Activated CD4-positive, alpha-beta memory T cell treated with anti-CD3 and anti-CD28 coated beads for 36 hours (primary cell): ENCODE measurements around the gene NEK11. TPM values are rescaled to one million over a fixed set of nuclear protein-coding genes. Genes with fewer than 3 reads are reported as not detected.
"Not testable (repeated sequence)": the region's sequence is repeated elsewhere in the genome, so short reads cannot be mapped to it uniquely, and the experiment has no call there.

Experiments
- CTCF ChIA-PET: fragments of 350-600 bp; sonication (Branson Sonifier 250); formaldehyde crosslinking; loops from one replicate; lab custom pipeline; 2021; ENCODE audit warnings: antibody characterized with exemption, inconsistent platforms; lab: Charles Lee
- POLR2A ChIA-PET: fragments of 350-600 bp; sonication (Branson Sonifier 250); formaldehyde crosslinking; loops from one replicate; lab custom pipeline; 2021; ENCODE audit warnings: antibody characterized with exemption; lab: Charles Lee
- DNase-seq: peaks from one replicate; pipeline ENCODE4 v3.0.0-alpha.2; 2020
- H3K27ac Mint-ChIP-seq: one replicate; pipeline ENCODE4 v1.8.0; 2021; ENCODE audit warnings: mixed read lengths
- H3K27me3 Mint-ChIP-seq: one replicate; pipeline ENCODE4 v1.8.0; 2021; ENCODE audit warnings: mixed read lengths
- H3K36me3 Mint-ChIP-seq: one replicate; pipeline ENCODE4 v1.8.0; 2021; ENCODE audit warnings: mixed read lengths
- H3K4me1 Mint-ChIP-seq: one replicate; pipeline ENCODE4 v1.8.0; 2021; ENCODE audit warnings: low read depth, mixed read lengths
- H3K4me3 Mint-ChIP-seq: one replicate; pipeline ENCODE4 v1.8.0; 2021; ENCODE audit warnings: mild to moderate bottlenecking, mixed read lengths
- H3K9me3 Mint-ChIP-seq: one replicate; pipeline ENCODE4 v1.8.0; 2021; ENCODE audit warnings: mixed read lengths
- intact Hi-C: fragments of 100-400 bp; cut with micrococcal nuclease; formaldehyde crosslinking; loops from one replicate; pipeline ENCODE4 v1.15.1; 2023
- total RNA-seq, 2 experiments: library from RNA; stranded (reverse); gene quantifications; one replicate each; pipeline ENCODE4 v1.2.3, GENCODE V29; 2021

The NEK11 gene
- total RNA-seq, 2 experiments from 2014 or later = 1.2 to 1.3 TPM

DNA sequence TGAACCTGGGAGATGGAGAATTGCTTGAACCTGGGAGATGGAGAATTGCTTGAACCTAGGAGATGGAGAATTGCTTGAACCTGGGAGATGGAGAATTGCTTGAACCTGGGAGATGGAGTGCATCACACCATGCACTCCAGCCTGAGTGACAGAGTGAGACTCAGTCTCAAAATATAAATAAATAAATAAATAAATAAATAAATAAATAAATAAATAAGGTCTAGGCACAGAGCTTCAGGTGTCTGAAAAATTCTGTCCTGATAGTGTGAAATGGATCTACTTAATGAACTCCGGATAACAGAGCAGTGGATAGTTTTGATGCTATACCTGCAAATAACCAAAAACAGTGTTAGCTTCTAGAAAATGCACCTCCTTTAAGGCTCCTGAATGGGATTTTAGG, 330.6 kb downstream of the NEK11 start:
- peaks cover 17% of the 10 kb centered on the region for H3K27me3 Mint-ChIP-seq
- ChIA-PET POLR2A (no interaction called here), CTCF (no interaction called here)
- H3K9me3 Mint-ChIP-seq = no peaks in the 10 kb centered on the region
- H3K4me1 Mint-ChIP-seq = peaks cover 10% of the 10 kb centered on the region
- H3K27ac Mint-ChIP-seq = no peak overlapping the region
- intact Hi-C loops = no loop called here
- no peaks in the 10 kb centered on the region for H3K36me3 Mint-ChIP-seq
- DNase-seq = no peak
- no peak overlapping the region for H3K4me3 Mint-ChIP-seq

DNA sequence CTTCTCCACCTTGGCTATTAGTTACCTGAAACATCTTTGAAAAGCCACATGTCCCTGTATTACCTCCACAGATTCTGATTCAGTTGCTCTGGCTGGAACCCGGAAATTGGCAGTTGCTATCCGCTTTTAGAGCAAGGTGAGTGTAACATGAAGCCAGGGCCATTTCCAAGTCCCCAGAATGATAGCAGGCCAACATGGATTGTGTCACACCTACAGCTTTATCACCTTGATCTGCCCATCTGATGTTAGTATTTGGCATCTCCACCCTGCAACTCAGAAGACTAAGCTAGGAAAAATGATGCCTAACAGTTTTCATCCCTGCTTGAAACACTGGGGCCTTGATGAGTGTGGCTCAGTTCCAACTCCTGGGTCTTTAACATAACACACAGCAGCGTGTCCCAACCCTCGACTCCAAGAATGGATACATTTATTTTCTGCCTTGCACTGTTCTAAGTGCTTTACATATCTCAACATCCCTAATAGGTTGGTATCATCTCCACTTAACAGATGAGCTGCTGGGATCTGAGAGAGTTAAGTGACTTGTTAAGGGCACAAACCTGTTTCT, 333.6 kb downstream of the NEK11 start:
- POLR2A ChIA-PET = no interaction called here
- no peak for DNase-seq
- peaks cover 12% of the 10 kb centered on the region for H3K4me1 Mint-ChIP-seq
- CTCF ChIA-PET = no interaction called here
- no peak overlapping the region for H3K4me3 Mint-ChIP-seq
- peaks cover 38% of the 10 kb centered on the region for H3K27me3 Mint-ChIP-seq
- H3K9me3 Mint-ChIP-seq = no peaks in the 10 kb centered on the region
- H3K27ac Mint-ChIP-seq = no peak overlapping the region
- no peaks in the 10 kb centered on the region for H3K36me3 Mint-ChIP-seq
- intact Hi-C loops = no loop called here

DNA sequence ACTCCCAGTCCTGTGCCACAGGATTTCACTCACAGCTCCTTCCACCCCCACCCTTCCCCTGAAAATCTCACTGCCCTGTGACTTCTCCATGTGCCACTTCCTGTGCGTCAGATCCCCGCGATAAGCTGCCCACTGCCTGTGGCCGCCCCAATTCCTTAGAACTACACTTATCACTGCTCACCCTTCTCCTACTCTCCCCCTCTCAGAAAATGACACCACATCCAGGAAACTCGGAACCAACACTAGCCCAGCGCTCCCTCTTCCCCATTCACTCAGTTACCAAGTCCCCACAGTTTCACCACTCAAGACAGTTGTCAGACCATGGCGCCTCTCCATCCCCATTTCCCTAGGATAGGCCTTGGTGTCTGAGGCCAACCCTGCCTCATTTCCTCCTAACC, 334.4 kb downstream of the NEK11 start:
- H3K9me3 Mint-ChIP-seq, H3K36me3 Mint-ChIP-seq, intact Hi-C loops, POLR2A ChIA-PET, H3K27ac Mint-ChIP-seq, CTCF ChIA-PET: not testable (repeated sequence)
- peaks cover 12% of the 10 kb centered on the region for H3K4me1 Mint-ChIP-seq
- H3K27me3 Mint-ChIP-seq = peaks cover 43% of the 10 kb centered on the region
- peak overlapping the region; percentile 6 for H3K4me3 Mint-ChIP-seq
- peak; percentile 38 for DNase-seq

DNA sequence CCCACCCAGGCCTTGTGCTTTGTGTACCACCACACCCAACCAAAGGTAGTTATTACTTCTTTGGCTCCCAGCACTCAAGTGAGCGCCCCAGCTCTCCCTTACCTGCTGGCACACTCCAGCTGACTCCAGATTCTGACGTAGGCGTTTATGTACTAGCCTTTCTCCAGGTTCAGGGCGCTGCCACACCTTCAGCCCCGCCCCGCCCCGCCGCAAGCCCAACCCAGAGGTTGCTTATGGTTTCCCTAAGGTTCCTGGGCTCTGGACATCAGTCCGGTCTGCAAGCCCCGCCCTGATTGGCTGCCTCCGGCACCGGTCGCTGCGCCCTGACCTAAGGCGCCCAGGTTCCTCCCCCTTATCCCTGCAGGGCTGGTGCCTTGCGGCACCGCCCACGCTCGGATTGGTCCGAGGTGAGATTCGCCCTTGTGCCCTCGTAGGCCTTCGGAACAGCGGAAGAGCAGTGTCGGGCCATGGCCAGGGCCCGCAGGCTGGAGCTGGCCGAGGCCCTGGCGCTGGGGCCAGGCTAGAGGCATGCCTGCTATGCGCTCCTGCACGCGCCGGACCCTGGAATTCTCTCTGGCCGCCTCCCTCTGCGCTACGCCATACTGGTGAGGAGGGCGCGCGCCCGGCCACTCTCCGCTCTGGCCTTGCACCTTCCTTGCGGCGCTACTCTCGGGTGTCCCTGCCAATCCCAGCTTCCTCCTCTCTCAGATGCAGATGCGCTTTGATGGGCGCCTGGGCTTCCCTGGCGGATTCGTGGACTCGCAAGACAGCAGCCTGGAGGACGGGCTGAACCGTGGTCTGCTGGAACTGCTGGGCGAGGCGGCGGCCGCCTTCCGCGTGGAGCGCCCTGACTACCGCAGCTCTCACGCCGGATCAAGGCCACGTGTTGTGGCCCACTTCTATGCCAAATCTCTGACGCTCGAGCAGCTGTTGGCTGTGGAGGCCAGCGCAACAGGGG, 335.1 kb downstream of the NEK11 start:
- ChIA-PET CTCF (no interaction called here), POLR2A (no interaction called here)
- peak; percentile 45 for DNase-seq
- no peaks in the 10 kb centered on the region for H3K36me3 Mint-ChIP-seq
- H3K27ac Mint-ChIP-seq = no peak overlapping the region
- H3K4me3 Mint-ChIP-seq = peak overlapping the region; percentile 50
- H3K9me3 Mint-ChIP-seq = no peaks in the 10 kb centered on the region
- H3K4me1 Mint-ChIP-seq = peaks cover 12% of the 10 kb centered on the region
- intact Hi-C loops = no loop called here
- H3K27me3 Mint-ChIP-seq = peaks cover 41% of the 10 kb centered on the region

DNA sequence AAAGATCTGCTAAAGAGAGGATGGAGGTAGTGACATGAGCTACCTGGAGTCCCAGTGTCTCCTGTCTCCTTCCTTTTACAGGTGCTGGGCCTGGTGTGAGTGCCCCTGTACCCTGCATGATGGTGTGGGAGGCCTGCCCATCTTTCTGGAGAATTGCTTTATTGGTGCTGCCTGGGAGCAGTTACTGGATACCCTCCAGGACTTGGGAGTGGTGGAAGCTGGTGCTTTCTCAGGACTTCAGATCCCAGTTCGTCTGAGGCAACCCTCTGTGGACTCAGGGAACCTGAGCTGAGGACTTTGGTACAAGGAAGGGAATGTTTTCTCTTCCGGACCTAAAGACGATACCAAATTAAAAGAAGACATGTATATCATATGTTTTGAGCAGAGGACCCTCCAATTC, 336.6 kb downstream of the NEK11 start:
- H3K4me3 Mint-ChIP-seq = no peak overlapping the region
- no peak for DNase-seq
- no peaks in the 10 kb centered on the region for H3K36me3 Mint-ChIP-seq
- H3K4me1 Mint-ChIP-seq = peaks cover 12% of the 10 kb centered on the region
- H3K27ac Mint-ChIP-seq = no peak overlapping the region
- peaks cover 2% of the 10 kb centered on the region for H3K9me3 Mint-ChIP-seq
- CTCF ChIA-PET = no interaction called here
- intact Hi-C loops = no loop called here
- POLR2A ChIA-PET = no interaction called here
- H3K27me3 Mint-ChIP-seq = peaks cover 44% of the 10 kb centered on the region

DNA sequence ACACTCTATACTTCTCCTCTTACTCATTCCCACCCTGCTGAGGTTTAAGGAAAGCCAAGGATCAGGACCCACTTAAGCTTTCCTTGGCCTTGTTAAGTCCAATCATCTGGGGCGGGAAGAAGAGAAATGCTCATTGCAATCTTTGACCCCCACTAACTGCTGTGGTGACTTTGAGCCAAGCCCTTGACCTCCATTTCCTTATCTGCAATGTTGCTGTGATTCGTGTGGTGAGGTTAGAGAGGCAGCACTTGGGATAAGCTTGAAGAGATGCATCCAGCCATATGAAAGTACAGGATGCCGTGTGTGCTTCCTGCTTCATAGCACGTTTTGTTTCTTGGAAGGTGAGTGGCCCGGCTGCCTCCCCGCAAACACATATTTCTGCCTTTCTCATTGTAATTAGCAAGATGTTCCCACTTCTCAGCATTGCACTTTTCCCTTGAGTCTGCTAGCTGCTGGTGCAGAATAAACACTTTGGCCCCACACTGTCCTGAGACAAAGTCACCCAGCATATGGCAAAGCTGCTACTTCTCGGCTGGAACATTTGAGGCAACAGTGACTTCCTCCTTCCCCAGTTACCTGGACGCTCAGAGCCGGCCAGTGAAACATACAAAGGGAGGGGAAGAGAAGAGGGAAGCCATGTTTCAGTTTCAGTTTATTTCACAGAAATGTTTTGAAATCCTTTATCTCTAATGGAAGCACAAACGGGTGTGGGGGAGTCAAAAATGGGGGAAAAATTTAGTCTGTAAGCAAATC, 344.4 kb downstream of the NEK11 start:
- Mint-ChIP-seq H3K36me3 (no peaks in the 10 kb centered on the region), H3K9me3 (peaks cover 2% of the 10 kb centered on the region), H3K4me1 (peaks cover 4% of the 10 kb centered on the region), H3K4me3 (no peak overlapping the region), H3K27me3 (peaks cover 3% of the 10 kb centered on the region), H3K27ac (no peak overlapping the region)
- CTCF ChIA-PET = interaction anchor here (0.6 kb wide), 1 partner anchor 324 kb away, joined by 3 read pairs; no protein-coding TSS in a partner anchor
- POLR2A ChIA-PET = no interaction called here
- intact Hi-C loops = no loop called here
- no peak for DNase-seq

DNA sequence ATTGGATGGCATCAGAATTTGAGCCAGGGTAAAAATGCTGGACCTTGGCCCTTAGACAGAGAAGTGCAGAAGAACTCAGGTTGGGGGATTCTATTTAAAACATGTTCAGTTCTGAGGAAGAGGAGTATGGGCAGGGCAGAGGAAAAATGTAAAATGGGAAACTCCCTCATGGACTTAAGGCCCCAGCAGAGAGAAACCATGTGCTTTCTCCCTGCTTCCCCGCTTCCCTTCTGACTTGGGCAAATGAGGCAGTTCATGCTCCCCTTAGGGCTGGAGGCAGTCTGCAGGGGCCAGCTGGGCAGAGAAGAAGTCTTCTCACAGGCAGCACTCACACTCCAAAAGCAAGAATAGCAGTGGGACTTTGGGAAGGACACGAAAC, 345.0 kb downstream of the NEK11 start:
- CTCF ChIA-PET = interaction anchor here (0.6 kb wide), 1 partner anchor 324 kb away, joined by 3 read pairs; no protein-coding TSS in a partner anchor
- Mint-ChIP-seq H3K4me1 (peaks cover 4% of the 10 kb centered on the region), H3K27ac (no peak overlapping the region), H3K27me3 (peaks cover 3% of the 10 kb centered on the region), H3K9me3 (peaks cover 2% of the 10 kb centered on the region), H3K4me3 (no peak overlapping the region), H3K36me3 (no peaks in the 10 kb centered on the region)
- DNase-seq = no peak
- POLR2A ChIA-PET = no interaction called here
- intact Hi-C loops = no loop called here

DNA sequence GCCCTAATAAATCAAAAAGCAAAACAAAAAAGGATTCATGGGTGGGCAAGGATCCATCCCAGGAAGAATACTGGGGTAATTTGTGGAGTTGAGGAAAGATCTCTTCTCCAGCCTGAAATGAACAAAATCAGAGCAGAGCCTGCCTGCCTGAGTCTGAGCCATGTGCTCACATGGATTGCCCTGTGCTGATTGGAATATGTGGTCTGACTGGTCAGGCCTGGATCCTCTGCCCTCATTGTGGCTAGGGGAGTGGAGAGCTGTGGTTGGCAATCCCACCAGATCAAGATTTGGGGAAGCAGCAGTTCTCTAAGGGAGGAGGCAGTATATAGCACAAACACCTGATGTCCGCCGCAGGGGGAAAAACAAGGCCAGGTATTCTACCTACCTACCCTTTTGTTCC, 348.1 kb downstream of the NEK11 start:
- peaks cover 4% of the 10 kb centered on the region for H3K4me1 Mint-ChIP-seq
- no peak overlapping the region for H3K27ac Mint-ChIP-seq
- no peaks in the 10 kb centered on the region for H3K9me3 Mint-ChIP-seq
- no peaks in the 10 kb centered on the region for H3K36me3 Mint-ChIP-seq
- CTCF ChIA-PET = no interaction called here
- no peak overlapping the region for H3K4me3 Mint-ChIP-seq
- DNase-seq = no peak
- intact Hi-C loops = no loop called here
- POLR2A ChIA-PET = no interaction called here
- H3K27me3 Mint-ChIP-seq = no peaks in the 10 kb centered on the region

DNA sequence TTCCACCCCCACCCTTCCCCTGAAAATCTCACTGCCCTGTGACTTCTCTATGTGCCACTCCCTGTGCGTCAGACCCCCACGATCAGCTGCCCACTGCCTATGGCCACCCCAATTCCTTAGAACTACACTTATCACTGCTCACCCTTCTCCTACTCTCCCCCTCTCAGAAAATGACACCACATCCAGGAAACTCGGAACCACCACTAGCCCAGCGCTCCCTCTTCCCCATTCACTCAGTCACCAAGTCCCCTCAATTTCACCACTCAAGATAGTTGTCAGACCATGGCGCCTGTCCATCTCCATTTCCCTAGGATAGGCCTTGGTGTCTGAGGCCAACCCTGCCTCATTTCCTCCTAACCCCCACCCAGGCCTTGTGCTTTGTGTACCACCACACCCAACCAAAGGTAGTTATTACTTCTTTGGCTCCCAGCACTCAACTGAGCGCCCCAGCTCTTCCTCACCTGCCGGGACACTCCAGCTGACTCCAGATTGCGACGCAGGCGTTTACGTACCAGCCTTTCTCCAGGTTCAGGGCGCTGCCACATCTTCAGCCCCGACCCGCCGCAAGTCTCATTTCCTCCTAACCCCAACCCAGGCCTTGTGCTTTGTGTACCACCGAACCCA, 354.3 kb downstream of the NEK11 start:
- DNase-seq, H3K9me3 Mint-ChIP-seq, H3K27me3 Mint-ChIP-seq: not testable (repeated sequence)
- H3K4me1 Mint-ChIP-seq = peaks cover 15% of the 10 kb centered on the region
- H3K36me3 Mint-ChIP-seq = peaks cover 11% of the 10 kb centered on the region
- peak overlapping the region; percentile 93 for H3K4me3 Mint-ChIP-seq
- ChIA-PET POLR2A (interaction anchor here (0.8 to 0.9 kb wide), 2 partner anchors 357 to 484 kb away, joined by 3 read pairs; no protein-coding TSS in a partner anchor), CTCF (interaction anchor here (1.3 to 1.5 kb wide), 2 partner anchors 347 to 487 kb away, joined by 4 to 5 read pairs; partner anchors contain the start of gene ATP2C1)
- intact Hi-C loops = loop anchor here (1.0 to 10.0 kb wide), 6 partner anchors 94 to 1036 kb away; partner anchors contain the start of genes ASTE1, DNAJC13, MRPL3 and NEK11
- H3K27ac Mint-ChIP-seq = peak overlapping the region; percentile 84

DNA sequence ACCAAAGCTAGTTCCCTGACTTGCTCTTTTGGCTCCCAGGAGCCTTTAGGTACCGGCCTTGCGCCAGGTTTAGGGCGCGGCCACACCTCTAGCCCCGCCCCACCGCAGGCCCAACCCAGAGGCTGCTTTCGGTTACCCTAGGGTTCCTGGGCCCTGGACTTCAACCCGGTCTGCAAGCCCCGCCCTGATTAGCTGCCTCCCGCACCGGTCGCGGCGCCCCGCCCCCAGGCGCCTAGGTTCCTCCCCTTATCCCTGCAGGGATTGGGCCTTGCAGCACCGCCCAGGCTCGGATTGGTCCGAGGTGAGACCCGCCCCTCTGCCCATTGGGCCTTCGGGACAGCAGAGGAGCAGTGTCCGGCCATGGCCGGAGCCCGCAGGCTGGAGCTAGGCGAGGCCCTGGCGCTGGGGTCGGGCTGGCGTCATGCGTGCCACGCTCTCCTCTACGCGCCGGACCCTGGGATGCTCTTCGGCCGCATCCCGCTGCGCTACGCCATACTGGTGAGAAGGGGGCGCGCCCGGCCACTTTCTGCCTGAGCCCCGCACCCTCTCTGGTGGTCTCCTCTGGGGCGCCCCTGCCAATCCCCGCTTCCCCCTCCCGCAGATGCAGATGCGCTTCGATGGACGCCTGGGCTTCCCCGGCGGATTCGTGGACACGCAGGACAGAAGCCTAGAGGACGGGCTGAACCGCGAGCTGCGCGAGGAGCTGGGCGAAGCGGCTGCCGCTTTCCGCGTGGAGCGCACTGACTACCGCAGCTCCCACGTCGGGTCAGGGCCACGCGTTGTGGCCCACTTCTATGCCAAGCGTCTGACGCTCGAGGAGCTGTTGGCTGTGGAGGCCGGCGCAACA, 355.0 kb downstream of the NEK11 start, which contains the start of gene NUDT16:
Gene NUDT16, plus strand, starts transcription at position 330 of the 847 bp plus-strand sequence. Its CDS starts 31 bp downstream, at position 361.
- Mint-ChIP-seq H3K27ac (peak within 1 kb of the TSS; percentile 84), H3K9me3 (no peaks in the 10 kb centered on the region), H3K4me3 (peak within 1 kb of the TSS; percentile 93), H3K4me1 (peaks cover 22% of the 10 kb centered on the region), H3K36me3 (peaks cover 15% of the 10 kb centered on the region), H3K27me3 (no peaks in the 10 kb centered on the region)
- intact Hi-C loops = loop anchor here (1.0 to 10.0 kb wide), 6 partner anchors 93 to 1035 kb away; partner anchors contain the start of genes ASTE1, DNAJC13, MRPL3 and NEK11
- peak; percentile 99 for DNase-seq
- ChIA-PET CTCF (interaction anchor here (1.2 to 1.5 kb wide), 3 partner anchors 89 to 488 kb away, joined by 4 to 5 read pairs (median 4); partner anchors contain the start of gene ATP2C1), POLR2A (interaction anchor here (0.5 to 0.9 kb wide), 3 partner anchors 358 to 1276 kb away, joined by 3 read pairs; no protein-coding TSS in a partner anchor)
